Measurements from ENCODE around the gene SLIT3.

DNA sequence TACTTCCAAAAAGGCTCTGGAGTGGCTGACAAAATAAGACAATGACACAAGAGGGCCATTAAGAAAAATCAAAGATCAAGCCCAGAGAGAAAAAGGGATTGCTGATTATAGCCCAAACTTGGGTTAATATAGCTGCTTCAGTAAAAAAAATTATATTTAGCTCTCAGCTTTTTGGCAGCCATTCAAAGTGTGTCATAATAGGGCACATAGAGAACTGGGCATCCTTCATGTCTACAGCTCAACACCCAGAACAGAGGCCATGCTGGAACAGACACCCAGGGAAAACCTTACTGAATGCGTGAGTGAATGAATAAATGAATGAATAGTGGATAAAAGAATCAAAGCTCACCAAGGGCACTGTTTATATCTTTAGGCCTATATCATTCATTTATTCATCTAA is 110.1 kb downstream of the SLIT3 start:
- TF ChIP-seq CTCF (IDR thresholded peaks at IDR 0.05; ENCODE audit: low read depth, low read length): no peak
- no peak for TF ChIP-seq EZH2phosphoT487 (IDR thresholded peaks at IDR 0.05; ENCODE audit: low read depth)
